Astrocyte of the spinal cord (primary cell): ENCODE measurements around the gene KCNK2.

ENCODE experiments used
- DNase-seq: peaks from one replicate; pipeline ENCODE4 v3.0.0; 2011; ENCODE audit warnings: low read depth, low spot score
- H3K4me3 ChIP-seq: 2 replicates; pipeline ENCODE4 v1.5.1; 2011; ENCODE audit warnings: low read depth, mild to moderate bottlenecking, low read length, moderate library complexity
- CTCF ChIP-seq: IDR thresholded peaks from 2 replicates; pipeline ENCODE4 v1.5.1; 2012; ENCODE audit warnings: low read depth, mild to moderate bottlenecking, low read length, inconsistent platforms
- in situ Hi-C: cut with HindIII; loops from 2 replicates; pipeline ENCODE4 v1.10.0; 2017; ENCODE audit warnings: low sequenced_read_pairs

KCNK2 gene

DNA sequence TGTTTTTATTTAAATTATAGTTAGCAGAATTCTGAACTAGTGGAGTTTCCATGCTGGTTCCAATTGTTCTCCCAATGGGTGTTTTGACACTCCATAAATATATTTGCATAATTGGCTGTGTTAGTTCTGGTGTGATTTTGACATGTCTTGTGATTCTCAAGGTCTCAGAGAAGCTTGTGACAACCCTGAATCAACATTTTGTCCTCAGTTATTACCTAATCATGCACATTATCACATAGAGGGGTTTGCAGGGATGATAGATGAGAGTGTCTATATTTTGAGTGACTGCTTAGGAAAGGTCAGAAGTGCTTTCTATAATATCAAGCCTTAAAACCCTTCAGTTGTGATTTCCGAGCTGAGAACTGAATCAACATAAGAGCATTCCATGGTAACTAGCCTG, 11.5 kb upstream of the KCNK2 start:
- no peak for TF ChIP-seq CTCF
- no peak overlapping the region for H3K4me3 ChIP-seq
- no peak for DNase-seq
- in situ Hi-C loops, result no loop called here

- no peak overlapping the region for H3K4me3 ChIP-seq
- TF ChIP-seq CTCF, result peak; percentile 52
- peak; percentile 52 for DNase-seq
- in situ Hi-C loops, result no loop called here
Measured at GRCh38 chr1:215076322-215076721, 6.2 kb upstream of the KCNK2 start.

- in situ Hi-C loops, result no loop called here
- H3K4me3 ChIP-seq, result no peak overlapping the region
- DNase-seq, result no peak
- no peak for TF ChIP-seq CTCF
Measured at GRCh38 chr1:215079456-215079855, 3.1 kb upstream of the KCNK2 start.

DNA sequence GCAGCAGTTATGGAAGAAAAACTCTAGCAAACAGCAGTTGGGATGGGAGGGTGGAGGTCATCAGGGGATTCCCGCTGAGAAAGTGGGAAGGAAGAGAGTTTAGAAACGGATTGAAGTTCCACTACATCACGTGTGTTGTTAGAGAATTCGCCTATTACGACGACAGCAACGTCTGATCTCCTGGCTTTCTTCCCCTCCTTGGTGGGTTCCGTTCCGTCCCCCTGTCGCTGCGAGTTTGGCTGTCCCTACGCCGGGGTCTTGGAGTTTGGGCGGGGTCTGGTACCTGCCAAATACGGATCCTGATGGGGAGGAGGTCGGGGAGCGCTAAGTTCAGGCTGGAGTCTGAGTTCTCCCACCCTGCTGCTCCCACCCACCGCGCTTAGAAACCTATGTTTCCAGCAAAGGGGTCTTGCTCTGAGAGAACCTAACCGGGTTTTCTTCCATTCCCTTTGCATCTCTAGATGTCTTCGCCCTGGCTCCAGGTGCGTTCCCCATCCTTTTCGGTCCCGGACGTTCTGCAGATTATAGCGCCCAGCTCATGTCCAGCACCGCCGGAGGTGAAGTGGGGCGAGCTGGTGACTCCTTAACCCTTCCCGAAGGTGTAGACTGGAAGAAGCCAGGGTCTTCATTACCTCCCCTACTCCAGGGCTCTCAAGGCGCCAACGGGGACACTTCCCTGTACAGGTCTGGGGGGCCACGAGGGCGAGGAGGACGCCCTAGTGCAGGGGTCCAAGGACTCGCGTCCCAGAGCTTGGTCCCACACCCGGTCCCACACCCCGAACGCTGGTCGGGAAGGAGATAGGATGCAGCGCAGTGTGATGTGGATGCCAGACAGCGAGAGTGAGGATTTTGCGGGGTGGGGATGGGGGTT, 641 bp upstream of the KCNK2 start:
- H3K4me3 ChIP-seq, result peak overlapping the region; percentile 60
- DNase-seq, result no peak
- in situ Hi-C loops, result no loop called here
- TF ChIP-seq CTCF, result no peak

- DNase-seq, result peak; percentile 27
- no peak for TF ChIP-seq CTCF
- H3K4me3 ChIP-seq, result peak overlapping the region; percentile 60
- in situ Hi-C loops, result no loop called here
Measured at GRCh38 chr1:215083383-215083961, 935 bp downstream of the KCNK2 start.

GRCh38 chr1:215084621-215085020, 2.1 kb downstream of the KCNK2 start:
- in situ Hi-C loops, result no loop called here
- no peak overlapping the region for H3K4me3 ChIP-seq
- no peak for TF ChIP-seq CTCF
- no peak for DNase-seq
